ENCODE data around the gene WNT3A.
A peak's percentile ranks its signal among the peaks of the same experiment; 100 is the strongest.

WNT3A gene

DNA sequence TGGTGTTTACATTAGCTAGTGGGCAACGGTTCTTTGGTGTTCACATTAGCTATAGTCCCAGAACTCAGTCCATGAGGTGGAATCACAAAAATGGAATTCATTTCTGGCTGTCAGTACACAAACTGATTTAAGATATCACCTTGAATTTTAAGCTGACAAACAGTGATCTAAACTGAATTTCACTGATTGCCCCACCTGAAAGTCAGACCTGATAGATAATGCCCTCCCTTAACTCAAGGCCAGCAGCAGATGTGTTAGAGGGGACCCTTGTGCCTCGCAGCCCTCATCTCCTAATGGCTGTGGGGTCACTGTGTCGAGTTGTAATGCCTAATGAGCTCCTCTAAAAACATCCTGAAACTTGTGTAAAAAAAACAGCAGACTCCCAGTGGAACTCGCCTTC is 84.3 kb downstream of the WNT3A start:
- TF ChIP-seq MYC (IDR thresholded peaks at IDR 0.05; ENCODE audit: low read depth, low read length) (no peak), POLR2A (IDR thresholded peaks at IDR 0.05; ENCODE audit: extremely low read depth, insufficient read length) (no peak)
- TF ChIP-seq, protein P1, sequence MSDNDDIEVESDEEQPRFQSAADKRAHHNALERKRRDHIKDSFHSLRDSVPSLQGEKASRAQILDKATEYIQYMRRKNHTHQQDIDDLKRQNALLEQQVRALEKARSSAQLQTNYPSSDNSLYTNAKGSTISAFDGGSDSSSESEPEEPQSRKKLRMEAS (IDR thresholded peaks at IDR 0.05; ENCODE audit: low read depth, low read length): no peak
- TF ChIP-seq, protein P2, sequence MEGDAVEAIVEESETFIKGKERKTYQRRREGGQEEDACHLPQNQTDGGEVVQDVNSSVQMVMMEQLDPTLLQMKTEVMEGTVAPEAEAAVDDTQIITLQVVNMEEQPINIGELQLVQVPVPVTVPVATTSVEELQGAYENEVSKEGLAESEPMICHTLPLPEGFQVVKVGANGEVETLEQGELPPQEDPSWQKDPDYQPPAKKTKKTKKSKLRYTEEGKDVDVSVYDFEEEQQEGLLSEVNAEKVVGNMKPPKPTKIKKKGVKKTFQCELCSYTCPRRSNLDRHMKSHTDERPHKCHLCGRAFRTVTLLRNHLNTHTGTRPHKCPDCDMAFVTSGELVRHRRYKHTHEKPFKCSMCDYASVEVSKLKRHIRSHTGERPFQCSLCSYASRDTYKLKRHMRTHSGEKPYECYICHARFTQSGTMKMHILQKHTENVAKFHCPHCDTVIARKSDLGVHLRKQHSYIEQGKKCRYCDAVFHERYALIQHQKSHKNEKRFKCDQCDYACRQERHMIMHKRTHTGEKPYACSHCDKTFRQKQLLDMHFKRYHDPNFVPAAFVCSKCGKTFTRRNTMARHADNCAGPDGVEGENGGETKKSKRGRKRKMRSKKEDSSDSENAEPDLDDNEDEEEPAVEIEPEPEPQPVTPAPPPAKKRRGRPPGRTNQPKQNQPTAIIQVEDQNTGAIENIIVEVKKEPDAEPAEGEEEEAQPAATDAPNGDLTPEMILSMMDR (IDR thresholded peaks at IDR 0.05; ENCODE audit: low read depth, low read length): no peak
- DNase-seq (ENCODE audit: low read depth): no peak
- no peak overlapping the region for H3K4me3 ChIP-seq (ENCODE audit: low read depth, low read length)

DNA sequence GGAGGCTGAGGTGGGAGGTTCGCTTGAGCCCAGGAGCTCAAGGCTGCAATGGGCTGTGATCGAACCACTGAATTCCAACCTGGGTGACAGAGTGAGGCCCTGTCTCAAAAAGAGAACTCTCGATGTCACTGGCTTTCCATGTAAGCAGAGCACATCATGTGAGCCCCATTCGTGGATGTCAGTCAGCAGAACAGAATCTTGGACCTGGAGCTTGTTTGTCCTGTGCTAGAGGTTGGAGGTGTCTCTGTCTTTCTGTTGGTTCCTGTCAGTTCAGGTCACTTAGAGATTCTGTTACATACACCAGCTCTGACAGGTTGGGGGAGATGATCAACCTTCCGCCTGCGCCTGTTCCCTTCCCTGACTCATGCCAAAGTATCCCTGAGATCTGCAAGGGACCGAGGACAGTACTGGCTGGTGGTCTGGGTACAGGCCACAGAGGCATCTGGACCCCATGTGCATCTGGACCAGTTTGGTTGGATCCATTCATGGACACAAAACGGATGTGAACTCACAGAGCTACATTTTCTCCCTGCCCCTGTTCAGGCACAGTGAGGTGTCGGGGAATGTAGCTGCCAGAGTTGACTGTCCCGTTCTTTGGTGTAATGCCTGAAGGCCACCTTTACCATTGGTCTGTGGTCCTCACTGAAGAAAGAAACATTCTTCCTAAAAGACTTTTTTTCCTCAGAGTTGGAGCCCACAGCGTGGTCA is 85.7 kb downstream of the WNT3A start:
- DNase-seq (ENCODE audit: low read depth): no peak
- H3K4me3 ChIP-seq (ENCODE audit: low read depth, low read length): no peak overlapping the region
- TF ChIP-seq, protein P2 (IDR thresholded peaks at IDR 0.05; ENCODE audit: low read depth, low read length): no peak
- no peak for TF ChIP-seq MYC (IDR thresholded peaks at IDR 0.05; ENCODE audit: low read depth, low read length)

DNA sequence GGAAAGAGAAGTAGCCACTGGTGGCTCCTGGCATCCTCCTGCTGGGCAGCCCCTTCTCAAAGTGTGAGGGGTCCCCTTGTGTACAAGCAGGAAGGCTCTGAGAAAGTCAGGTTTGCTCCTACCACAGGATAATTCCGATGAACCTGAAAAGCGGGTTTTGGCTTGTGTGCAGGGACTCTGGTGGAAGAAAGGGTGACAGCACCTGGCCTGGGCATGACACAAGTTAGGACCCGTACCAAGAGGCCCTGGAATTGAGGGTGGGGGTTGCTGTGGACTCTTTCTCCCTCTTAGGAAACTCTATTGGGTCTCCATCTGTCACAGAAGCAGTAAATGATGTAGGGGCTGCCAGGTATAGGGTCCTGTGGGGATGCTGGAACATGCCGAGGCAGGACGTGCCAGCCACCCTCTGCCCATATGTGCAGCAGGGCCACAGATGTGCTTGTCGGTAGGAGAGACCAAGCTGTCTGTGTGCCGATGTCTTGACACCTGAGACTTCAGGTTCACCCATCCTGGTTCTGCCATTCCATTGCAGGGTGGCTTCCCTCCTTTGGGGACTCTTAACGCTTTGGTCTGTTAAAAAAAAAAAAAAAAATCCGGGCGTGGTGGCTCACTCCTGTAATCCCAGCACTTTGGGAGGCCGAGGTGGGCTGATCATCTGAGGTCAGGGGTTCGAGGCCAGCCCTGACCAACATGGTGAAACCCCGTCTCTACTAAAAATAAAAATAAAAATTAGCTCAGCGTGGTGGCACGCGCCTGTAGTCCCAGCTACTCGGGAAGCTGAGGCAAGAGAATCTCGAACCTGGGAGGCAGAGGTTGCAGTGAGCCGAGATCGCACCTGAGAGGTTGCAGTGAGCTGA is 86.5 kb downstream of the WNT3A start:
- DNase-seq (ENCODE audit: low read depth): no peak
- TF ChIP-seq, protein P1 (IDR thresholded peaks at IDR 0.05; ENCODE audit: low read depth, low read length): no peak
- TF ChIP-seq MYC (IDR thresholded peaks at IDR 0.05; ENCODE audit: low read depth, low read length): no peak
- TF ChIP-seq, protein P2 (IDR thresholded peaks at IDR 0.05; ENCODE audit: low read depth, low read length): no peak
- TF ChIP-seq POLR2A (IDR thresholded peaks at IDR 0.05; ENCODE audit: extremely low read depth, insufficient read length): no peak
- H3K4me3 ChIP-seq (ENCODE audit: low read depth, low read length): no peak overlapping the region

DNA sequence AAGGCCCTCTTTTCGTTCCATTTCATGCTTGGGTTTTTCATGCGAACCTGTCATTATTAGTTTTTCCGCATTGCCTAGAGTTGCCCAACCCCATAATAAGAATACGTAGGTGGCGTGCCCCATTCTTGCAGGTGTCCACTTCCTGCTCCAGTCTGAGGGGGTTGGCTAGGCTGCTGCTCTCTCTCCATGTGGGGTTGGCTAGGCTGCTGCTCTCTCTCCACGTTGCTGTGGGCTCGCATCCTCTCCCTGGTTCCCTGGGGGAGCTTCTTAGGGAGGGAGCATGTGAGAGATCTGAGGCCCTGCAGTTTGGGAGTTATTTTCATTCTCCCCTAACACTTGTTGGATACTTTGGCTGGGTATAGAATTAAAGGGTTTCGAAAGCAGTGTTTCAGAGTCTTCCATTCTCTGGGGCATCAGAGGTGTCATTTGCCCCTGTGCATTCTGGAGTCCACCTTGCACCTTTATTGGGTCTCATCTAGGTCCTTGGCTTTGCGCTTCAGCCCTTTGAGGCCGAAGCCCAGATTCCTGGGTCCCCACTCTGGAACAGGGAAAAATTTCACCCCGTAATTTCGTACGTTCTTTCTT is 87.7 kb downstream of the WNT3A start:
- DNase-seq (ENCODE audit: low read depth): peak; percentile 20
- TF ChIP-seq MYC (IDR thresholded peaks at IDR 0.05; ENCODE audit: low read depth, low read length) (no peak), POLR2A (IDR thresholded peaks at IDR 0.05; ENCODE audit: extremely low read depth, insufficient read length) (no peak)
- TF ChIP-seq, protein P2 (IDR thresholded peaks at IDR 0.05; ENCODE audit: low read depth, low read length): no peak
- TF ChIP-seq, protein P1 (IDR thresholded peaks at IDR 0.05; ENCODE audit: low read depth, low read length): no peak
- no peak overlapping the region for H3K4me3 ChIP-seq (ENCODE audit: low read depth, low read length)

DNA sequence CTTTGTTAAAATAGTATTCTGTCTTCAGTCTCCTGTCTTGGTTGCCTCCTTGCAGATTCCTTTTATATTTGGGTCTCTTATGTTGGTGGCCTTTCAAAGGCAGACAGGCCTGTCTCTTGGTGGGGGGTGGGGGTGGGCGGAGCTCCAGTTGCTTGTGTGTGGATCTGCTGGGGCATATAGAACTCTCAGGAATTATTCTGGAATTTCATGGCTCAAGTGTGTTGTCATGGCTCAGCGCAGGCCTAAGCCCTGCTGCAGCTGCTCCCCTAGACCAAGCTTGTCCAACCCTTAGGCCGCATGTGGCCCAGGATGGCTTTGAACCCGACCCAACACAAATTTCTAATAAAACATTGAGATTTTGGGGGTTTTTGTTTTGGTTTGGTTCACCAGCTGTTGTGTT is 88.4 kb downstream of the WNT3A start:
- TF ChIP-seq, protein P1 (IDR thresholded peaks at IDR 0.05; ENCODE audit: low read depth, low read length): no peak
- TF ChIP-seq, protein P2 (IDR thresholded peaks at IDR 0.05; ENCODE audit: low read depth, low read length): no peak

More for the DNA sequence above, 88.4 kb downstream of the WNT3A start:
- no peak overlapping the region for H3K4me3 ChIP-seq (ENCODE audit: low read depth, low read length)
- DNase-seq (ENCODE audit: low read depth): no peak

All from NB4 (cell line).